GM23338 (cell line): ENCODE results near the gene DDR2. TPM values are rescaled to one million over a fixed set of nuclear protein-coding genes. Genes with fewer than 3 reads are reported as not detected.
A peak's percentile ranks its signal among the peaks of the same experiment; 100 is the strongest.

Source experiments
- ATAC-seq: fragments of 200-7000 bp; cut with Tn5 transposase; 3 replicates; pipeline ENCODE4 v1.9.1; 2020
- DNase-seq: peaks from one replicate; pipeline ENCODE4 v3.0.0-alpha.2; 2015; ENCODE audit warnings: low spot score
- H2AFZ ChIP-seq: fragments of 200-600 bp; sonication (generic); 2 replicates; pipeline ENCODE4 v1.8.0; 2016; ENCODE audit warnings: antibody characterized with exemption, mild to moderate bottlenecking, moderate library complexity
- H3F3A ChIP-seq: fragments of 200-600 bp; sonication (generic); replicated peaks from 2 replicates; pipeline ENCODE4 v1.8.0; 2017; ENCODE audit warnings: antibody characterized with exemption, mixed run types, low read depth
- H3K27ac ChIP-seq: fragments of 200-600 bp; sonication (generic); 2 replicates; pipeline ENCODE4 v1.6.1; 2016; ENCODE audit warnings: low read depth
- H3K27me3 ChIP-seq: fragments of 200-600 bp; sonication (generic); 2 replicates; pipeline ENCODE4 v1.8.0; 2016; ENCODE audit warnings: mild to moderate bottlenecking, mixed run types, moderate library complexity; ENCODE audit not compliant: insufficient read depth
- H3K36me3 ChIP-seq: fragments of 200-600 bp; sonication (generic); 2 replicates; pipeline ENCODE4 v1.8.0; 2016; ENCODE audit warnings: mild to moderate bottlenecking; ENCODE audit not compliant: insufficient read depth
- H3K4me1 ChIP-seq: fragments of 200-600 bp; sonication (generic); 2 replicates; pipeline ENCODE4 v1.8.0; 2016; ENCODE audit warnings: mild to moderate bottlenecking, moderate library complexity; ENCODE audit not compliant: insufficient read depth
- H3K4me2 ChIP-seq: fragments of 200-600 bp; sonication (generic); 2 replicates; pipeline ENCODE4 v1.7.1; 2017; ENCODE audit warnings: mixed run types
- H3K4me3 ChIP-seq: fragments of 200-600 bp; sonication (generic); 2 replicates; pipeline ENCODE4 v1.6.1; 2016; ENCODE audit warnings: mixed run types
- H3K79me2 ChIP-seq: fragments of 200-600 bp; sonication (generic); replicated peaks from 2 replicates; pipeline ENCODE4 v1.8.0; 2017; ENCODE audit warnings: mild to moderate bottlenecking; ENCODE audit not compliant: insufficient read depth
- H3K9me2 ChIP-seq: fragments of 200-600 bp; sonication (generic); 2 replicates; pipeline ENCODE4 v1.8.0; 2017; ENCODE audit not compliant: insufficient read depth
- H4K20me1 ChIP-seq: fragments of 200-600 bp; sonication (generic); replicated peaks from 2 replicates; pipeline ENCODE4 v1.8.0; 2017; ENCODE audit warnings: mild to moderate bottlenecking; ENCODE audit not compliant: insufficient read depth
- H3K27ac Mint-ChIP-seq: 2 replicates; pipeline ENCODE4 v1.8.0; 2020; ENCODE audit warnings: inconsistent platforms, mild to moderate bottlenecking, moderate library complexity, mixed read lengths
- H3K27me3 Mint-ChIP-seq: 3 replicates; pipeline ENCODE4 v1.8.0; 2022; ENCODE audit warnings: low read depth, mild to moderate bottlenecking, moderate library complexity, mixed read lengths, inconsistent platforms; ENCODE audit not compliant: insufficient read depth, poor library complexity
- H3K36me3 Mint-ChIP-seq: 3 replicates; pipeline ENCODE4 v1.8.0; 2021; ENCODE audit warnings: low read depth, mild to moderate bottlenecking, inconsistent platforms, moderate library complexity, mixed read lengths
- H3K4me1 Mint-ChIP-seq: 3 replicates; pipeline ENCODE4 v1.8.0; 2020; ENCODE audit warnings: mild to moderate bottlenecking, inconsistent platforms, mixed read lengths
- H3K4me3 Mint-ChIP-seq: 3 replicates; pipeline ENCODE4 v1.8.0; 2021; ENCODE audit warnings: moderate library complexity, mild to moderate bottlenecking, inconsistent platforms, mixed read lengths
- H3K9me3 Mint-ChIP-seq: 3 replicates; pipeline ENCODE4 v1.8.0; 2020; ENCODE audit warnings: moderate library complexity, mild to moderate bottlenecking, inconsistent platforms, mixed read lengths
- CREB1 ChIP-seq: fragments of 250-450 bp; sonication (Bioruptor Pico); IDR thresholded peaks from 2 replicates; pipeline ENCODE4 v1.5.0; 2020; ENCODE audit warnings: low read depth, mild to moderate bottlenecking, moderate library complexity
- EZH2 ChIP-seq: fragments of 200-600 bp; sonication (generic); IDR thresholded peaks from one replicate; pipeline ENCODE4 v1.8.0; 2017; ENCODE audit warnings: antibody characterized with exemption, mild to moderate bottlenecking, low read depth; ENCODE audit not compliant: unreplicated experiment
- EZH2phosphoT487 ChIP-seq: fragments of 200-600 bp; sonication (generic); IDR thresholded peaks from one replicate; pipeline ENCODE4 v1.8.1; 2018; ENCODE audit warnings: antibody characterized with exemption; ENCODE audit not compliant: unreplicated experiment
- JUNB ChIP-seq: IDR thresholded peaks from one replicate; pipeline ENCODE4 v1.6.1; 2016; ENCODE audit warnings: antibody characterized with exemption; ENCODE audit not compliant: unreplicated experiment
- POLR2AphosphoS5 ChIP-seq: IDR thresholded peaks from 2 replicates; pipeline ENCODE4 v1.6.1; 2016; ENCODE audit warnings: antibody characterized with exemption, low read depth
- REST ChIP-seq: IDR thresholded peaks from one replicate; pipeline ENCODE4 v1.6.1; 2018; ENCODE audit warnings: antibody characterized with exemption; ENCODE audit not compliant: unreplicated experiment
- STAT1 ChIP-seq: IDR thresholded peaks from one replicate; pipeline ENCODE4 v1.6.1; 2016; ENCODE audit warnings: antibody characterized with exemption; ENCODE audit not compliant: unreplicated experiment
- ZNF114 ChIP-seq: fragments of 250-450 bp; sonication (Bioruptor Pico); IDR thresholded peaks from 2 replicates; pipeline ENCODE4 v1.5.0; 2020; ENCODE audit warnings: mild to moderate bottlenecking, moderate library complexity
- ZNF331 ChIP-seq: fragments of 250-450 bp; sonication (Bioruptor Pico); IDR thresholded peaks from 2 replicates; pipeline ENCODE4 v1.5.0; 2020; ENCODE audit warnings: low read depth, mild to moderate bottlenecking, moderate library complexity
- polyA plus RNA-seq: library from polyadenylated mRNA; unstranded; fragments of >200 nt; fragmentation: Nextera tagmentation; extraction: Ambion mirVana; gene quantifications from 2 replicates; pipeline ENCODE4 v1.2.1, GENCODE V29; 2016
- total RNA-seq: library from RNA; depleted of rRNA; stranded (reverse); fragments of >200 nt; shearing (Covaris generic); gene quantifications from 2 replicates; pipeline ENCODE4 v1.2.3, GENCODE V29; 2014
- TF ChIP-seq, protein P1 (sequence below): IDR thresholded peaks from 2 replicates; pipeline ENCODE4 v1.6.1; 2016; ENCODE audit warnings: antibody characterized with exemption
- TF ChIP-seq, protein P2 (sequence below), 2 experiments: fragments of 200-600 bp in 1 of 2; sonication (generic) in 1 of 2; conservative IDR thresholded peaks; 2 replicates each; pipeline versions ENCODE4 v1.5.1 to v1.6.1; 2016 to 2017; ENCODE audit warnings: antibody characterized with exemption in 2 of 2, low read depth in 2 of 2, mild to moderate bottlenecking in 2 of 2, moderate library complexity in 1 of 2
- TF ChIP-seq, protein P3 (sequence below): fragments of 250-450 bp; sonication (Bioruptor Pico); IDR thresholded peaks from 2 replicates; pipeline ENCODE4 v1.5.0; 2020; ENCODE audit warnings: mild to moderate bottlenecking, moderate library complexity

DDR2 gene
- total and polyA plus RNA-seq, 2 experiments from 2014 or later = 0.66 to 1.8 TPM

- TF ChIP-seq STAT1 = no peak
Observed at GRCh38 chr1:162676750-162677149, 44.5 kb downstream of the DDR2 start (continued).

- Histone ChIP-seq H3K27me3 (no peaks in the 10 kb centered on the region), H3K4me3 (no peak overlapping the region), H3F3A (no peaks in the 10 kb centered on the region), H3K9me2 (no peaks in the 10 kb centered on the region), H3K79me2 (no peaks in the 10 kb centered on the region), H3K27ac (no peak overlapping the region), H3K4me1 (no peaks in the 10 kb centered on the region), H3K36me3 (no peaks in the 10 kb centered on the region), H4K20me1 (no peaks in the 10 kb centered on the region), H3K4me2 (no peak overlapping the region), H2AFZ (no peak overlapping the region)
- ATAC-seq (no peak), DNase-seq (no peak)
- Mint-ChIP-seq H3K36me3 (no peaks in the 10 kb centered on the region), H3K4me3 (no peak overlapping the region), H3K4me1 (peaks cover 4% of the 10 kb centered on the region; the same call in 2 of the 3 replicates), H3K27ac (peak overlapping the region; percentile 13; the same call in 1 of the 2 replicates), H3K27me3 (peaks cover 4% of the 10 kb centered on the region), H3K9me3 (0 out of 3 replicates have a peak, but pooled peaks cover 4% of the 10 kb centered on the region)
- no peak for TF ChIP-seq EZH2phosphoT487
- TF ChIP-seq REST = no peak
- no peak for TF ChIP-seq EZH2
- no peak for TF ChIP-seq ZNF114 (CRISPR knock-in tag)
- no peak for TF ChIP-seq JUNB
- TF ChIP-seq, protein P1, sequence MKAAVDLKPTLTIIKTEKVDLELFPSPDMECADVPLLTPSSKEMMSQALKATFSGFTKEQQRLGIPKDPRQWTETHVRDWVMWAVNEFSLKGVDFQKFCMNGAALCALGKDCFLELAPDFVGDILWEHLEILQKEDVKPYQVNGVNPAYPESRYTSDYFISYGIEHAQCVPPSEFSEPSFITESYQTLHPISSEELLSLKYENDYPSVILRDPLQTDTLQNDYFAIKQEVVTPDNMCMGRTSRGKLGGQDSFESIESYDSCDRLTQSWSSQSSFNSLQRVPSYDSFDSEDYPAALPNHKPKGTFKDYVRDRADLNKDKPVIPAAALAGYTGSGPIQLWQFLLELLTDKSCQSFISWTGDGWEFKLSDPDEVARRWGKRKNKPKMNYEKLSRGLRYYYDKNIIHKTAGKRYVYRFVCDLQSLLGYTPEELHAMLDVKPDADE = no peak
- TF ChIP-seq, protein P2, sequence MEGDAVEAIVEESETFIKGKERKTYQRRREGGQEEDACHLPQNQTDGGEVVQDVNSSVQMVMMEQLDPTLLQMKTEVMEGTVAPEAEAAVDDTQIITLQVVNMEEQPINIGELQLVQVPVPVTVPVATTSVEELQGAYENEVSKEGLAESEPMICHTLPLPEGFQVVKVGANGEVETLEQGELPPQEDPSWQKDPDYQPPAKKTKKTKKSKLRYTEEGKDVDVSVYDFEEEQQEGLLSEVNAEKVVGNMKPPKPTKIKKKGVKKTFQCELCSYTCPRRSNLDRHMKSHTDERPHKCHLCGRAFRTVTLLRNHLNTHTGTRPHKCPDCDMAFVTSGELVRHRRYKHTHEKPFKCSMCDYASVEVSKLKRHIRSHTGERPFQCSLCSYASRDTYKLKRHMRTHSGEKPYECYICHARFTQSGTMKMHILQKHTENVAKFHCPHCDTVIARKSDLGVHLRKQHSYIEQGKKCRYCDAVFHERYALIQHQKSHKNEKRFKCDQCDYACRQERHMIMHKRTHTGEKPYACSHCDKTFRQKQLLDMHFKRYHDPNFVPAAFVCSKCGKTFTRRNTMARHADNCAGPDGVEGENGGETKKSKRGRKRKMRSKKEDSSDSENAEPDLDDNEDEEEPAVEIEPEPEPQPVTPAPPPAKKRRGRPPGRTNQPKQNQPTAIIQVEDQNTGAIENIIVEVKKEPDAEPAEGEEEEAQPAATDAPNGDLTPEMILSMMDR (conservative IDR thresholded peaks at IDR 0.05; ENCODE audit: low read depth in 2 of 2) = no peak
- no peak for TF ChIP-seq STAT1
- TF ChIP-seq, protein P3, sequence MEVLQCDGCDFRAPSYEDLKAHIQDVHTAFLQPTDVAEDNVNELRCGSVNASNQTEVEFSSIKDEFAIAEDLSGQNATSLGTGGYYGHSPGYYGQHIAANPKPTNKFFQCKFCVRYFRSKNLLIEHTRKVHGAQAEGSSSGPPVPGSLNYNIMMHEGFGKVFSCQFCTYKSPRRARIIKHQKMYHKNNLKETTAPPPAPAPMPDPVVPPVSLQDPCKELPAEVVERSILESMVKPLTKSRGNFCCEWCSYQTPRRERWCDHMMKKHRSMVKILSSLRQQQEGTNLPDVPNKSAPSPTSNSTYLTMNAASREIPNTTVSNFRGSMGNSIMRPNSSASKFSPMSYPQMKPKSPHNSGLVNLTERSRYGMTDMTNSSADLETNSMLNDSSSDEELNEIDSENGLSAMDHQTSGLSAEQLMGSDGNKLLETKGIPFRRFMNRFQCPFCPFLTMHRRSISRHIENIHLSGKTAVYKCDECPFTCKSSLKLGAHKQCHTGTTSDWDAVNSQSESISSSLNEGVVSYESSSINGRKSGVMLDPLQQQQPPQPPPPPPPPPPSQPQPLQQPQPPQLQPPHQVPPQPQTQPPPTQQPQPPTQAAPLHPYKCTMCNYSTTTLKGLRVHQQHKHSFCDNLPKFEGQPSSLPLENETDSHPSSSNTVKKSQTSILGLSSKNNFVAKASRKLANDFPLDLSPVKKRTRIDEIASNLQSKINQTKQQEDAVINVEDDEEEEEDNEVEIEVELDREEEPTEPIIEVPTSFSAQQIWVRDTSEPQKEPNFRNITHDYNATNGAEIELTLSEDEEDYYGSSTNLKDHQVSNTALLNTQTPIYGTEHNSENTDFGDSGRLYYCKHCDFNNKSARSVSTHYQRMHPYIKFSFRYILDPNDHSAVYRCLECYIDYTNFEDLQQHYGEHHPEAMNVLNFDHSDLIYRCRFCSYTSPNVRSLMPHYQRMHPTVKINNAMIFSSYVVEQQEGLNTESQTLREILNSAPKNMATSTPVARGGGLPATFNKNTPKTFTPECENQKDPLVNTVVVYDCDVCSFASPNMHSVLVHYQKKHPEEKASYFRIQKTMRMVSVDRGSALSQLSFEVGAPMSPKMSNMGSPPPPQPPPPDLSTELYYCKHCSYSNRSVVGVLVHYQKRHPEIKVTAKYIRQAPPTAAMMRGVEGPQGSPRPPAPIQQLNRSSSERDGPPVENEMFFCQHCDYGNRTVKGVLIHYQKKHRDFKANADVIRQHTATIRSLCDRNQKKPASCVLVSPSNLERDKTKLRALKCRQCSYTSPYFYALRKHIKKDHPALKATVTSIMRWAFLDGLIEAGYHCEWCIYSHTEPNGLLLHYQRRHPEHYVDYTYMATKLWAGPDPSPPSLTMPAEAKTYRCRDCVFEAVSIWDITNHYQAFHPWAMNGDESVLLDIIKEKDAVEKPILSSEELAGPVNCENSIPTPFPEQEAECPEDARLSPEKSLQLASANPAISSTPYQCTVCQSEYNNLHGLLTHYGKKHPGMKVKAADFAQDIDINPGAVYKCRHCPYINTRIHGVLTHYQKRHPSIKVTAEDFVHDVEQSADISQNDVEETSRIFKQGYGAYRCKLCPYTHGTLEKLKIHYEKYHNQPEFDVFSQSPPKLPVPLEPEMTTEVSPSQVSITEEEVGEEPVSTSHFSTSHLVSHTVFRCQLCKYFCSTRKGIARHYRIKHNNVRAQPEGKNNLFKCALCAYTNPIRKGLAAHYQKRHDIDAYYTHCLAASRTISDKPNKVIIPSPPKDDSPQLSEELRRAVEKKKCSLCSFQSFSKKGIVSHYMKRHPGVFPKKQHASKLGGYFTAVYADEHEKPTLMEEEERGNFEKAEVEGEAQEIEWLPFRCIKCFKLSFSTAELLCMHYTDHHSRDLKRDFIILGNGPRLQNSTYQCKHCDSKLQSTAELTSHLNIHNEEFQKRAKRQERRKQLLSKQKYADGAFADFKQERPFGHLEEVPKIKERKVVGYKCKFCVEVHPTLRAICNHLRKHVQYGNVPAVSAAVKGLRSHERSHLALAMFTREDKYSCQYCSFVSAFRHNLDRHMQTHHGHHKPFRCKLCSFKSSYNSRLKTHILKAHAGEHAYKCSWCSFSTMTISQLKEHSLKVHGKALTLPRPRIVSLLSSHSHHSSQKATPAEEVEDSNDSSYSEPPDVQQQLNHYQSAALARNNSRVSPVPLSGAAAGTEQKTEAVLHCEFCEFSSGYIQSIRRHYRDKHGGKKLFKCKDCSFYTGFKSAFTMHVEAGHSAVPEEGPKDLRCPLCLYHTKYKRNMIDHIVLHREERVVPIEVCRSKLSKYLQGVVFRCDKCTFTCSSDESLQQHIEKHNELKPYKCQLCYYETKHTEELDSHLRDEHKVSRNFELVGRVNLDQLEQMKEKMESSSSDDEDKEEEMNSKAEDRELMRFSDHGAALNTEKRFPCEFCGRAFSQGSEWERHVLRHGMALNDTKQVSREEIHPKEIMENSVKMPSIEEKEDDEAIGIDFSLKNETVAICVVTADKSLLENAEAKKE (CRISPR knock-in tag) = no peak
- no peak for TF ChIP-seq ZNF331 (CRISPR knock-in tag)
- no peak for TF ChIP-seq POLR2AphosphoS5
- no peak for TF ChIP-seq CREB1 (CRISPR knock-in tag)
Observed at GRCh38 chr1:162677607-162678371, 45.5 kb downstream of the DDR2 start.
